ENCODE measurements around the gene L3MBTL4.
"Not testable (repeated sequence)": the region's sequence is repeated elsewhere in the genome, so short reads cannot be mapped to it uniquely, and the experiment has no call there.

L3MBTL4 gene

GRCh38 chr18:6406075-6406909 is 8.4 kb downstream of the L3MBTL4 start:
- DNase-seq = no peak

- DNase-seq = no peak
Observed at GRCh38 chr18:6405237-6406074, 9.3 kb downstream of the L3MBTL4 start.

GRCh38 chr18:6404834-6405233 is 9.9 kb downstream of the L3MBTL4 start:
- no peak for DNase-seq

GRCh38 chr18:6401687-6402086 is 13.0 kb downstream of the L3MBTL4 start:
- DNase-seq = no peak

- no peak for DNase-seq
Observed at GRCh38 chr18:6399776-6400175, 14.9 kb downstream of the L3MBTL4 start.

- no peak for DNase-seq
Observed at GRCh38 chr18:6397931-6398566, 16.7 kb downstream of the L3MBTL4 start.

- no peak for DNase-seq
Observed at GRCh38 chr18:6396847-6397246, 17.9 kb downstream of the L3MBTL4 start.

- no peak for DNase-seq
Observed at GRCh38 chr18:6396276-6396675, 18.4 kb downstream of the L3MBTL4 start.

GRCh38 chr18:6389005-6389404 is 25.7 kb downstream of the L3MBTL4 start:
- DNase-seq = no peak

GRCh38 chr18:6382963-6383362 is 31.7 kb downstream of the L3MBTL4 start:
- DNase-seq = no peak

- not testable (repeated sequence) for DNase-seq
Observed at GRCh38 chr18:6377473-6377872, 37.2 kb downstream of the L3MBTL4 start.

GRCh38 chr18:6376433-6377229 is 38.1 kb downstream of the L3MBTL4 start:
- DNase-seq = no peak

GRCh38 chr18:6374935-6375529 is 39.7 kb downstream of the L3MBTL4 start:
- DNase-seq = no peak

GRCh38 chr18:6374340-6374739 is 40.4 kb downstream of the L3MBTL4 start:
- DNase-seq = no peak

GRCh38 chr18:6373187-6373586 is 41.5 kb downstream of the L3MBTL4 start:
- no peak for DNase-seq

- DNase-seq = no peak
Observed at GRCh38 chr18:6370886-6371635, 43.6 kb downstream of the L3MBTL4 start.

GRCh38 chr18:6370410-6370809 is 44.3 kb downstream of the L3MBTL4 start:
- DNase-seq = no peak

GRCh38 chr18:6368017-6368416 is 46.7 kb downstream of the L3MBTL4 start:
- no peak for DNase-seq

- no peak for DNase-seq
Observed at GRCh38 chr18:6367208-6367607, 47.5 kb downstream of the L3MBTL4 start.

GRCh38 chr18:6366776-6367175 is 47.9 kb downstream of the L3MBTL4 start:
- no peak for DNase-seq

- no peak for DNase-seq
Observed at GRCh38 chr18:6365385-6365784, 49.3 kb downstream of the L3MBTL4 start.

- no peak for DNase-seq
Observed at GRCh38 chr18:6363216-6363615, 51.5 kb downstream of the L3MBTL4 start.
